Hepatocyte (in vitro differentiated cells): ENCODE data around the gene LUZP2.

Experiments
- CTCF ChIP-seq: fragments of 200-600 bp; sonication (generic); IDR thresholded peaks from 2 replicates; pipeline ENCODE4 v1.5.1; 2016; ENCODE audit warnings: antibody characterized with exemption, mild to moderate bottlenecking; ENCODE audit not compliant: poor library complexity
- EZH2 ChIP-seq: fragments of 200-600 bp; sonication (generic); IDR thresholded peaks from 2 replicates; pipeline ENCODE4 v1.6.1; 2016; ENCODE audit warnings: antibody characterized with exemption, mild to moderate bottlenecking, borderline replicate concordance
- EZH2phosphoT487 ChIP-seq: fragments of 200-600 bp; sonication (generic); IDR thresholded peaks from one replicate; pipeline ENCODE4 v1.6.1; 2018; ENCODE audit warnings: antibody characterized with exemption, mild to moderate bottlenecking, low read depth, moderate library complexity; ENCODE audit not compliant: unreplicated experiment, severe bottlenecking

- TF ChIP-seq CTCF (no peak), EZH2 (no peak), EZH2phosphoT487 (no peak)
These were observed 164.5 kb downstream of the LUZP2 start for GRCh38 chr11:24661331-24661730.
